ENCODE measurements around the gene NXN. TPM values are rescaled to one million over a fixed set of nuclear protein-coding genes. Genes with fewer than 3 reads are reported as not detected.
"Not testable (repeated sequence)": the region's sequence is repeated elsewhere in the genome, so short reads cannot be mapped to it uniquely, and the experiment has no call there.

Gene NXN
- total RNA-seq, 2 experiments from 2014 or later, result 0.22 to 0.65 TPM

DNA sequence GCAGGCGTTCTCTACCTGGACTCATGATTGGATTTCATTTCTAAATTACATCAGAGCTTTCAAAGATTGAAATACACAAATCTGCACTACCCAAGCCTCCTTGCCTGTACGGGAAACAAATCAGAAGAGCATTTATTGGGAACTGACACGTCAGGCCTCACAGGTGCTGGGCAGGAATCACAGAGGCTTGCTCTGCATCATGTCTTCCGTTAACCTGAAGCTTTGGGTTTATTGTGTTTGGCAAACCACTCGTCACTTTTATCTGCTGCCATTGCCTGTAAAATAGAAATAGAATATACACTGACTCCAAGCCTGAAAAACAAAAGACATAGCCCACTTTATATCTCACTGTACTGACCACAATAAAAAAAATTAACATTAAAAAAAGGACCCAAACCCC lies 219.6 kb downstream of the NXN start:
- DNase-seq, result no peak
- H3K36me3 Mint-ChIP-seq (ENCODE audit: low read depth), result peaks cover 29% of the 10 kb centered on the region
- H3K4me3 Mint-ChIP-seq, result no peak overlapping the region
- H3K9me3 Mint-ChIP-seq, result no peaks in the 10 kb centered on the region
- no peaks in the 10 kb centered on the region for H3K4me1 Mint-ChIP-seq
- no peaks in the 10 kb centered on the region for H3K27me3 Mint-ChIP-seq
- ChIA-PET POLR2A (no interaction called here), CTCF (interaction anchor here (0.9 kb wide), 1 partner anchor 172 kb away, joined by 3 read pairs; no protein-coding TSS in a partner anchor)
- H3K27ac Mint-ChIP-seq, result no peak overlapping the region

DNA sequence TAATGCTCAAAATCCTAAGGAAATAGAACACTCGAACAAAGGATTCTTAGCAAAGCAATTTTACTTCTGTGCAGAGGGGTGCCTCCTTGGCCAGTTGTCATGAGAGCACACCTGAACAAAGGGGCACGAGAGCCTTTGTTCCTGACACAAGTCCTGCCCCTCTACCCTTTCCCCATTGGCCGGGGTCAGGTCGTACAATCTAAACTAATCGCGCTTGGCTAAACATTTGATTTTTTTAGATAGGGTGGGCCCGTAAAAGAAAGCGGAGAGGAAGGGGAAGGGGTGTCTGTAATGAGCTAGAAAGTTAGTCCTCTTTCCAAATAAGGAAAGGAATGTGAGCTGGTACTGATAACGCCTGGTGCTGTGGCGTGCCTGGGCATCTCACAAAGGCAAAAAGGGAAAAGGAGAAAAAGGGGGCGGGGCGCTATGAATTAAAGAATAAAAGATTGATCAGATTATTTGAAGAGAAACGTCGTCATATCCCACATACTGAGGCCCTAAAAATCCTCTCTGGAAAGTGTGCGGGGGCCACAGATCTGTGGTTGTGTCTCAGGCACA lies 223.5 kb downstream of the NXN start:
- Mint-ChIP-seq H3K36me3 (ENCODE audit: low read depth) (peaks cover 16% of the 10 kb centered on the region), H3K4me1 (peaks cover 15% of the 10 kb centered on the region)
- POLR2A ChIA-PET, DNase-seq, H3K27ac Mint-ChIP-seq, H3K9me3 Mint-ChIP-seq, H3K27me3 Mint-ChIP-seq, H3K4me3 Mint-ChIP-seq: not testable (repeated sequence)
- CTCF ChIA-PET, result interaction anchor here (1.3 kb wide), 2 partner anchors 8 to 19 kb away, joined by 3 to 6 read pairs; no protein-coding TSS in a partner anchor

DNA sequence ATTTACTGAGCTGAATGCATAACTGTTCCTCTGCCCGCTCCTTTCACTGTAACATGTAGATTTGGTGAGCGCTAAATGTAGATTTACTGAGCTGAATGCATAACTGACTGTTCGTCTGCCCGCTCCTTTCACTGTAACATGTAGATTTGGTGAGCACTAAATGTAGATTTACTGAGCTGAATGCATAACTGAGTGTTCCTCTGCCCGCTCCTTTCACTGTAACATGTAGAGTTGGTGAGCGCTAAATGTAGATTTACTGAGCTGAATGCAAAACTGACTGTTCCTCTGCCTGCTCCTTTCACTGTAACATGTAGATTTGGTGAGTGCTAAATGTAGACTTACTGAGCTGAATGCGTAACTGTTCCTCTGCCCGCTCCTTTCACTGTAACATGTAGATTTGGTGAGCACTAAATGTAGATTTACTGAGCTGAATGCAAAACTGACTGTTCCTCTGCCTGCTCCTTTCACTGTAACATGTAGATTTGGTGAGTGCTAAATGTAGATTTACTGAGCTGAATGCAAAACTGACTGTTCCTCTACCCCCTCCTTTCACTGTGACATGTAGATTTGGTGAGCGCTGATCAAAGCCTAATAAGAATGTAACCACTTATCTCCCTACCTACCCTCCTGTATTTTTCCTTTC lies 224.1 kb downstream of the NXN start:
- Mint-ChIP-seq H3K36me3 (ENCODE audit: low read depth) (peaks cover 18% of the 10 kb centered on the region), H3K4me1 (peaks cover 22% of the 10 kb centered on the region)
- H3K27me3 Mint-ChIP-seq, H3K9me3 Mint-ChIP-seq, H3K27ac Mint-ChIP-seq, POLR2A ChIA-PET, H3K4me3 Mint-ChIP-seq, DNase-seq: not testable (repeated sequence)
- CTCF ChIA-PET, result interaction anchor here (1.0 to 1.3 kb wide), 5 partner anchors 8 to 23 kb away, joined by 3 to 6 read pairs (median 3); no protein-coding TSS in a partner anchor

DNA sequence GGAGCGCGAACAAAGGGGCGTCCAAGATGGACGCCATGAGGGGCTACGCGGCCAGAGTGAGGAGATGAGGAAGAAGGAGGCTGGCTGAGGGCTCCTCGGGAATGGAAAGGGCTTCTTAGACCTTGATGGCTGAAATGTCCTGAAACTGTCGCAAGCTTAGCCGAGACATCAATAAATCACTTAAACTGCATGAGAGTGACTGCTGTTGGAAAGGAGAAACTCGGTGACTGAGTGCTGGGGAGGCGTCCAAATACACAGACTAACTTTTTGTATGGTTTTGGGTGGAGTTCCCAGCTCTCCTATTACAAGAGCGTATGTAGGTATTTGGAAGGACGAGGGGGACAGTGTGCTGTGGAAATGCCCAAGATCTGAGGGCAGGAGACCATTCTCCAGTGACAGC lies 226.2 kb downstream of the NXN start:
- Mint-ChIP-seq H3K4me3 (peak overlapping the region; percentile 54), H3K9me3 (peaks cover 6% of the 10 kb centered on the region), H3K4me1 (peaks cover 35% of the 10 kb centered on the region), H3K27me3 (no peaks in the 10 kb centered on the region), H3K36me3 (ENCODE audit: low read depth) (peaks cover 25% of the 10 kb centered on the region), H3K27ac (peak overlapping the region; percentile 79)
- no peak for DNase-seq
- ChIA-PET POLR2A (no interaction called here), CTCF (interaction anchor here (0.6 to 1.5 kb wide), 6 partner anchors 9 to 258 kb away, joined by 3 to 6 read pairs (median 4); no protein-coding TSS in a partner anchor)

DNA sequence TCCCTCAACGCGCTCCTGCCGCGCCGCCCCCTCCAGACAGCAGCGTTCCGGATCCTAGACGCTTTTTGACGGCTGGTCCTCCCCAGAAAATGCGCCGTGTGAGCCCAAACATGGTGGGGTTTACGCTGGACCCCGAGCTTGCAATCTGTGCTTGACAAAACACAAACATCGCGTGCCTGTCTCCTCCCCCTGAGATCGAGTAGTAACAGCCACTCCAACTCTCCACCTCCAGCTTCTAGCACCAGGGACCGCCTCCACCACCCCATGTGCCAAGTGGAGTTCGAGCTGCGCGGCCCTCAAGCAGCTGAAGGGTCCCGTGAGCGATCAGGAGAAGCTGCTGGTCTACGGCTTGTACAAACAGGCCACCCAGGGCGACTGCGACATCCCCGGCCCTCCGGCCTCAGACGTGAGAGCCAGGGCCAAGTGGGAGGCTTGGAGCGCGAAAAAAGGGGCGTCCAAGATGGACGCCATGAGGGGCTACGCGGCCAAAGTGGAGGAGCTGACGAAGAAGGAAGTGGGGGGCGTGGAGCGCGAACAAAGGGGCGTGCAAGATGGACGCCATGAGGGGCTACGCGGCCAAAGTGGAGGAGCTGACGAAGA lies 226.9 kb downstream of the NXN start:
- CTCF ChIA-PET, result interaction anchor here (0.6 to 1.5 kb wide), 11 partner anchors 9 to 340 kb away, joined by 3 to 6 read pairs (median 3); no protein-coding TSS in a partner anchor
- peak overlapping the region; percentile 88 for H3K4me3 Mint-ChIP-seq
- POLR2A ChIA-PET, result interaction anchor here (0.6 kb wide), 1 partner anchor 81 kb away, joined by 5 read pairs; no protein-coding TSS in a partner anchor
- no peak for DNase-seq
- peaks cover 35% of the 10 kb centered on the region for H3K4me1 Mint-ChIP-seq
- no peaks in the 10 kb centered on the region for H3K27me3 Mint-ChIP-seq
- H3K9me3 Mint-ChIP-seq, result peaks cover 6% of the 10 kb centered on the region
- peaks cover 32% of the 10 kb centered on the region for H3K36me3 Mint-ChIP-seq (ENCODE audit: low read depth)
- H3K27ac Mint-ChIP-seq, result peak overlapping the region; percentile 98

DNA sequence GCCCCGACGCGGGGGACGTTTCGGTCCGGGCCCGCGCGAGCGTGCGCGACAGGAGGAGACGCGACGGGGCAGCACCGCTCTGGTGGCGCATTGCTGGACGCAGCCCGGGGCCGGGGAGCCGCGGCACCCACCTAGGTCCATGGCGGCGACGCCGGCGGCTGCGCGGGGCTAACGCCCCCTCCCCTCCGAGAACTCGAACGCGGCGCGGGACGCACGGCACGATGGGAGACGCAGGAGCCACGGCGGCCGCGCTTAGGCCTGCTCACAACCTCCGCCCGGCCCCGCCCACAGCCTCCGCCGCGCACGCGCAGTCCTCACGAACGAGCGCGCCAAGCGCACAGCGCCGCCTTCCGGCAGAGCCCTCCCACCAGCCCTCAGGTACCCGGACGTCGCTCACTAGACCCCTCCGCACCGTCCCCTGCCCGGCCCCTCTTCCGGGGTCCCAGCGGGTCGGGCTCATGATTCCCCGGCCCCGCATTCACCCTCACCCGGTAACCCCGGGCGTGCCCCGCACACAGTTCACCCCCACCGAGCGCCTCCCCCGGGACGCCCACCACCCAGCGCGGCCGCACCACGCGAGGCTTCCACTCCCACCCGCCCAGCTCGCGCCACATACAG lies 227.5 kb downstream of the NXN start, which contains the start of gene GEMIN4:
GEMIN4 (minus strand) TSS at position 263 of the 618 bp plus-strand sequence; CDS start at position 141, 122 bp downstream.
- Mint-ChIP-seq H3K4me1 (peaks cover 35% of the 10 kb centered on the region), H3K27ac (peak within 1 kb of the TSS; percentile 98), H3K4me3 (peak within 1 kb of the TSS; percentile 88), H3K27me3 (no peaks in the 10 kb centered on the region), H3K9me3 (peaks cover 6% of the 10 kb centered on the region), H3K36me3 (ENCODE audit: low read depth) (peaks cover 38% of the 10 kb centered on the region)
- peak; percentile 95 for DNase-seq
- ChIA-PET POLR2A (interaction anchor here (0.6 kb wide), 1 partner anchor 81 kb away, joined by 5 read pairs; no protein-coding TSS in a partner anchor), CTCF (interaction anchor here (0.7 to 2.0 kb wide), 9 partner anchors 10 to 340 kb away, joined by 3 to 11 read pairs (median 3); no protein-coding TSS in a partner anchor)

DNA sequence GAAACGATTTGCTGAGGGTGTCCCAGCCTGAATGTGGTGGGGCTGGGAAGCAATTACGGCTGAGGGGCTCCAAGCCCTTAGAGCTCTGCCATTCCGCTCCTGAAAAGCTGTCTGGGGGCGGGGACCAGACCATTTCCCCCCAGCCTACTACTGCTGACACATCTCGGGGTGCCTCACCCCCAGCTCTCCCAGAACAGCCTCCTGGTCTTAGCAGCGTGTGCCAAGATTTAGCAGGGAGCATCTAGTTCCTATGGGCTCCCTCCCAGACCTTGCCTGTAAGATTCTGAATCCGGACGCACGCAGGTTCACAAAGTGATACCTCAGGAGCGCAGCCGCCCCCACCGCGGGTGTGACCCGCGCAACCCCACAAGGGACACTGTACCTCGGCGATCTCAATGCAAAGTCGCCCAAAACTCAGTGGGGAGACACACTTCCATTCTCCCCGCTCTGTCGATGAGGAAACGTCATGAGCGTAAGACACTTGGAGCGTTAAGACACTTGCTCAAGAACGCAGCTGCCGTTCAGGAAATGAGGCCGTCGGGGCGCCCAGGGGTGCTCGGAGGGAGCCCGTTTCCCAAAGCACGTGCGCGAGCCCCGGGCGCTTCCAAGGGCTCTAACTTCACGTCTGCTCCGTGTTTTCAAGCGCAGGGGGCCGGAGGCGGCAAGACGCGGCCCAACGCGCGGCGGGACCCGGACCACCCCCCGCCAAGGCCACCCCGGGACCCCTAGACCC lies 228.1 kb downstream of the NXN start:
- Mint-ChIP-seq H3K4me1 (peaks cover 35% of the 10 kb centered on the region), H3K27ac (peak overlapping the region; percentile 95), H3K27me3 (no peaks in the 10 kb centered on the region), H3K4me3 (peak overlapping the region; percentile 88), H3K9me3 (peaks cover 6% of the 10 kb centered on the region), H3K36me3 (ENCODE audit: low read depth) (peaks cover 44% of the 10 kb centered on the region)
- DNase-seq, result peak; percentile 66
- CTCF ChIA-PET, result interaction anchor here (1.1 to 2.0 kb wide), 3 partner anchors 11 to 297 kb away, joined by 3 to 11 read pairs (median 5); partner anchors contain the start of gene TIMM22
- POLR2A ChIA-PET, result interaction anchor here (0.6 kb wide), 1 partner anchor 36 kb away, joined by 3 read pairs; no protein-coding TSS in a partner anchor

DNA sequence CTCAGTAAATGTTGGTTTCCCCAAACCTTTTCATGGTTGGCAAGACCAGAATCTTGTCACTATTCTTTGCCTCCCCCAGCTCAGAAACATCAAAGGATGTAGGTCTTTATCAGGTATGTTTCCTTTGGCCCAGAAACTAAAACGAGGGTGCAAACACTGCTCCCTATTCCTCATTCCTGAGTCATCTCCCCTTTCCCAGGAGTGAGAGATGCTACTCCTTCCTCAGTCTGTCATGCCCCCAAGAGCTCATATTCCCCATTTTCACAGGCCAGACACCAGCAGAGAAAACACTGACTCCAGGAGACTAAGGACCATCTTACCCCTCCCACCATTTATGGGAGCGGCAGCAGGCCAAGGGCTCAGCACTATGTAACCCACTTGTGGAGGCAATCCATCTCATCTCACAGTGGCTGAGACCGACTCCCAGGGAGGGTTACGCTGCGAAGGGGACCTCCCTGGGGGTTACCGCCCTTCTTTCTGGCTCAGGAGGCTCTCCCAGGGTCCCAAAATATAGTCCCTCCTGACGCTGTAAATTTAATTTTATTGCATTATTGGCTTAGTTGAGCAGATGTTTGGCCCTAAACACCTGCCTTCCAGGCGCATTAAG lies 229.0 kb downstream of the NXN start:
- Mint-ChIP-seq H3K4me1 (peaks cover 35% of the 10 kb centered on the region), H3K4me3 (peak overlapping the region; percentile 88), H3K27me3 (no peaks in the 10 kb centered on the region), H3K27ac (peak overlapping the region; percentile 95), H3K9me3 (peaks cover 6% of the 10 kb centered on the region), H3K36me3 (ENCODE audit: low read depth) (peaks cover 43% of the 10 kb centered on the region)
- DNase-seq, result no peak
- ChIA-PET CTCF (interaction anchor here (1.1 to 2.0 kb wide), 3 partner anchors 10 to 298 kb away, joined by 3 to 11 read pairs (median 5); partner anchors contain the start of gene TIMM22), POLR2A (interaction anchor here (0.6 kb wide), 1 partner anchor 254 kb away, joined by 4 read pairs; no protein-coding TSS in a partner anchor)

DNA sequence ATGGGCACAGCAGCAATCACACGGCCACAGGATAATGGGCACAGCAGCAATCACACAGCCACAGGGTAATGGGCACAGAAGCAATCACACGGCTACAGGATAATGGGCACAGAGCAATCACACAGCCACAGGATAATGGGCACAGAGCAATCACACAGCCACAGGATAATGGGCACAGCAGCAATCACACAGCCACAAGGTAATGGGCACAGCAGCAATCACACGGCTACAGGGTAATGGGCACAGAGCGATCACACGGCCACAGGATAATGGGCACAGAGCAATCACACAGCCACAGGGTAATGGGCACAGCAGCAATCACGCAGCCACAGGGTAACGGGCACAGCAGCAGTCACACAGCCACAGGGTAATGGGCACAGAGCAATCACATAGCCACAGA lies 230.2 kb downstream of the NXN start:
- CTCF ChIA-PET, H3K27me3 Mint-ChIP-seq, H3K9me3 Mint-ChIP-seq, DNase-seq, H3K27ac Mint-ChIP-seq, H3K4me3 Mint-ChIP-seq, POLR2A ChIA-PET: not testable (repeated sequence)
- Mint-ChIP-seq H3K4me1 (peaks cover 36% of the 10 kb centered on the region), H3K36me3 (ENCODE audit: low read depth) (peaks cover 44% of the 10 kb centered on the region)

Data from activated CD4-positive, alpha-beta T cell treated with anti-CD3 and anti-CD28 coated beads, Interleukin-2, amount 10 ng/mL, durations not matched to agents 7 days and 5 days (primary cell).